HEK293 (cell line): ENCODE measurements around the gene AGAP1.

ENCODE experiments used
- CTCF ChIA-PET: fragments of 350-600 bp; formaldehyde crosslinking; extraction: SDS; loops from one replicate; lab custom pipeline; 2021; ENCODE audit warnings: antibody characterized with exemption; lab: Yijun Ruan, JAX
- POLR2A ChIA-PET: fragments of 300-600 bp; formaldehyde crosslinking; extraction: SDS; loops from one replicate; lab custom pipeline; 2020; ENCODE audit warnings: antibody characterized with exemption, inconsistent platforms; lab: Yijun Ruan, JAX
- H3K27ac ChIP-seq: fragments of 200-500 bp; sonication (Bioruptor generic); 2 replicates; pipeline ENCODE4 v1.5.1; 2014; ENCODE audit warnings: low read depth, low read length, control low read depth, inconsistent platforms; ENCODE audit errors: extremely low read depth
- H3K36me3 ChIP-seq, 2 experiments: fragments of 200-500 bp in 1 of 2; sonication (Bioruptor generic) in 1 of 2; 1 replicate in 1 of 2; 2 replicates in 1 of 2; pipeline ENCODE4 v1.5.1; 2014 to 2017; ENCODE audit warnings: inconsistent platforms in 2 of 2, low read length in 2 of 2; ENCODE audit not compliant: control insufficient read depth in 2 of 2, insufficient read depth in 1 of 2
- H3K4me1 ChIP-seq: fragments of 200-500 bp; sonication (Bioruptor generic); 2 replicates; pipeline ENCODE4 v1.5.1; 2014; ENCODE audit warnings: mild to moderate bottlenecking, low read length, inconsistent platforms; ENCODE audit not compliant: control insufficient read depth, insufficient read depth
- H3K4me3 ChIP-seq: 2 replicates; pipeline ENCODE4 v1.5.1; 2011; ENCODE audit warnings: low read depth, mild to moderate bottlenecking, control low read depth, low read length, moderate library complexity
- H3K9me3 ChIP-seq: fragments of 200-500 bp; sonication (Bioruptor generic); 2 replicates; pipeline ENCODE4 v1.5.1; 2014; ENCODE audit warnings: low read depth, low read length, inconsistent platforms; ENCODE audit not compliant: control insufficient read depth, insufficient read depth
- HOXC10 ChIP-seq: sonication (generic); formaldehyde crosslinking; IDR thresholded peaks from 2 replicates; pipeline ENCODE4 v1.8.1; 2023; ENCODE audit warnings: mild to moderate bottlenecking, missing genetic modification reagents
- KLF16 ChIP-seq: fragments of 450-650 bp; formaldehyde crosslinking; IDR thresholded peaks from 2 replicates; pipeline ENCODE4 v1.5.1; 2017; ENCODE audit warnings: missing biosample characterization, missing genetic modification characterization
- WT1 ChIP-seq: fragments of 450-650 bp; formaldehyde crosslinking; IDR thresholded peaks from 2 replicates; pipeline ENCODE4 v1.5.1; 2016; ENCODE audit warnings: missing biosample characterization, missing genetic modification characterization
- YY1 ChIP-seq: fragments of 450-650 bp; formaldehyde crosslinking; IDR thresholded peaks from 2 replicates; pipeline ENCODE4 v1.5.1; 2018; ENCODE audit warnings: missing biosample characterization, missing genetic modification characterization
- ZBTB44 ChIP-seq: fragments of 450-650 bp; IDR thresholded peaks from 2 replicates; pipeline ENCODE4 v1.5.1; 2018; ENCODE audit warnings: missing biosample characterization, mild to moderate bottlenecking, missing genetic modification characterization
- ZFHX2 ChIP-seq: fragments of 450-650 bp; formaldehyde crosslinking; conservative IDR thresholded peaks from 2 replicates; pipeline ENCODE4 v1.5.1; 2016; ENCODE audit warnings: missing biosample characterization, missing genetic modification characterization
- ZFP3 ChIP-seq: fragments of 450-650 bp; formaldehyde crosslinking; IDR thresholded peaks from 2 replicates; pipeline ENCODE4 v1.5.1; 2016; ENCODE audit warnings: low read depth, missing biosample characterization, missing genetic modification characterization
- ZFP37 ChIP-seq: fragments of 450-650 bp; formaldehyde crosslinking; IDR thresholded peaks from 2 replicates; pipeline ENCODE4 v1.5.1; 2016; ENCODE audit warnings: missing biosample characterization, missing genetic modification characterization
- ZIC2 ChIP-seq: fragments of 450-650 bp; formaldehyde crosslinking; IDR thresholded peaks from 2 replicates; pipeline ENCODE4 v1.5.1; 2016; ENCODE audit warnings: missing biosample characterization, missing genetic modification characterization
- ZNF114 ChIP-seq: fragments of 450-650 bp; formaldehyde crosslinking; IDR thresholded peaks from 2 replicates; pipeline ENCODE4 v1.5.0; 2017; ENCODE audit warnings: missing biosample characterization, missing genetic modification characterization
- ZNF221 ChIP-seq: fragments of 450-650 bp; formaldehyde crosslinking; IDR thresholded peaks from 2 replicates; pipeline ENCODE4 v1.5.1; 2017; ENCODE audit warnings: missing biosample characterization, missing genetic modification characterization, borderline replicate concordance
- ZNF223 ChIP-seq: fragments of 450-650 bp; formaldehyde crosslinking; IDR thresholded peaks from 2 replicates; pipeline ENCODE4 v1.5.1; 2016; ENCODE audit warnings: missing biosample characterization, missing genetic modification characterization
- ZNF324 ChIP-seq: fragments of 450-650 bp; formaldehyde crosslinking; IDR thresholded peaks from 2 replicates; pipeline ENCODE4 v1.5.1; 2016; ENCODE audit warnings: missing biosample characterization, missing genetic modification characterization
- ZNF350 ChIP-seq: fragments of 450-650 bp; formaldehyde crosslinking; IDR thresholded peaks from 2 replicates; pipeline ENCODE4 v1.5.0; 2017; ENCODE audit warnings: missing biosample characterization, mild to moderate bottlenecking, missing genetic modification characterization
- ZNF571 ChIP-seq: fragments of 450-650 bp; formaldehyde crosslinking; IDR thresholded peaks from 2 replicates; pipeline ENCODE4 v1.5.0; 2017; ENCODE audit warnings: missing biosample characterization, missing genetic modification characterization
- ZNF623 ChIP-seq: fragments of 450-650 bp; formaldehyde crosslinking; IDR thresholded peaks from 2 replicates; pipeline ENCODE4 v1.5.1; 2016; ENCODE audit warnings: missing biosample characterization, missing genetic modification characterization
- ZNF776 ChIP-seq: fragments of 450-650 bp; formaldehyde crosslinking; IDR thresholded peaks from 2 replicates; pipeline ENCODE4 v1.5.0; 2017; ENCODE audit warnings: missing biosample characterization, missing genetic modification characterization, borderline replicate concordance
- ZSCAN5A ChIP-seq: fragments of 450-650 bp; formaldehyde crosslinking; IDR thresholded peaks from 2 replicates; pipeline ENCODE4 v1.5.1; 2016; ENCODE audit warnings: missing biosample characterization, missing genetic modification characterization
- TF ChIP-seq, protein P1 (sequence below): fragments of 450-650 bp; formaldehyde crosslinking; IDR thresholded peaks from 2 replicates; pipeline ENCODE4 v1.5.1; 2016; ENCODE audit warnings: missing biosample characterization, missing genetic modification characterization
- TF ChIP-seq, protein P2 (sequence below): fragments of 450-650 bp; formaldehyde crosslinking; IDR thresholded peaks from 2 replicates; pipeline ENCODE4 v1.5.1; 2016; ENCODE audit warnings: missing biosample characterization, missing genetic modification characterization

The AGAP1 gene

DNA sequence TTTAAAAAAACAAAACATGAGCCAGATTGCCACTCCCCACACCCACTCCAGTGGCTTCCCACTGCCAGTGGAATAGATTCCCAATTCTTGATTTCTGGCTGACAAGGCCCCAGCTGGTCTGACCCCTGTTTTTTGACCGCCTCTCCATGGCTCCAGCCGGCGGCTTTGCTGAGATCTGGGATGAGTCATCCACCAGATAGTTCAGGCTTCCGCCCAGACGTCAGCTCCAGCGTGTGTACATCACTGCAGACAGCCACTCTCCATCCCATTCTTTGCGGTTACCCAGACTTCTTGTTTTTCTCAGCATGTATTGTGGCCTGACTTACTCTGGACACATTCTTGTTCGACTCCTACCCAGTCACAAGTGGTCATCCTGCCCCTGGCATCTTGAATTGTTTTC, 446.5 kb downstream of the AGAP1 start (continued):
- TF ChIP-seq, protein P1, sequence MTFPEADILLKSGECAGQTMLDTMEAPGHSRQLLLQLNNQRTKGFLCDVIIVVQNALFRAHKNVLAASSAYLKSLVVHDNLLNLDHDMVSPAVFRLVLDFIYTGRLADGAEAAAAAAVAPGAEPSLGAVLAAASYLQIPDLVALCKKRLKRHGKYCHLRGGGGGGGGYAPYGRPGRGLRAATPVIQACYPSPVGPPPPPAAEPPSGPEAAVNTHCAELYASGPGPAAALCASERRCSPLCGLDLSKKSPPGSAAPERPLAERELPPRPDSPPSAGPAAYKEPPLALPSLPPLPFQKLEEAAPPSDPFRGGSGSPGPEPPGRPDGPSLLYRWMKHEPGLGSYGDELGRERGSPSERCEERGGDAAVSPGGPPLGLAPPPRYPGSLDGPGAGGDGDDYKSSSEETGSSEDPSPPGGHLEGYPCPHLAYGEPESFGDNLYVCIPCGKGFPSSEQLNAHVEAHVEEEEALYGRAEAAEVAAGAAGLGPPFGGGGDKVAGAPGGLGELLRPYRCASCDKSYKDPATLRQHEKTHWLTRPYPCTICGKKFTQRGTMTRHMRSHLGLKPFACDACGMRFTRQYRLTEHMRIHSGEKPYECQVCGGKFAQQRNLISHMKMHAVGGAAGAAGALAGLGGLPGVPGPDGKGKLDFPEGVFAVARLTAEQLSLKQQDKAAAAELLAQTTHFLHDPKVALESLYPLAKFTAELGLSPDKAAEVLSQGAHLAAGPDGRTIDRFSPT (tag by site-specific recombination) = no peak

GRCh38 chr2:235944591-235944990, 450.7 kb downstream of the AGAP1 start:
- no peaks in the 10 kb centered on the region for H3K4me1 ChIP-seq
- no peak overlapping the region for H3K27ac ChIP-seq
- ChIA-PET POLR2A (no interaction called here), CTCF (interaction anchor here (0.7 to 2.1 kb wide), 2 partner anchors 8 to 9 kb away, joined by 3 to 4 read pairs; no protein-coding TSS in a partner anchor)
- H3K4me3 ChIP-seq = no peak overlapping the region
- TF ChIP-seq ZNF324 = no peak
- TF ChIP-seq ZNF114 (tag by site-specific recombination) = no peak
- no peak for TF ChIP-seq ZIC2 (tag by site-specific recombination)
- TF ChIP-seq WT1 = no peak
- no peak for TF ChIP-seq ZFP3
- no peak for TF ChIP-seq ZNF623 (tag by site-specific recombination)
- TF ChIP-seq YY1 (tag by site-specific recombination) = no peak
- TF ChIP-seq ZSCAN5A (tag by site-specific recombination) = no peak
- no peak for TF ChIP-seq ZNF221 (tag by site-specific recombination)
- TF ChIP-seq ZNF776 (tag by site-specific recombination) = no peak
- no peak for TF ChIP-seq HOXC10 (CRISPR knock-in tag)
- no peak for TF ChIP-seq ZNF350 (tag by site-specific recombination)
- TF ChIP-seq ZNF223 (tag by site-specific recombination) = no peak
- TF ChIP-seq ZFHX2 (tag by site-specific recombination) = no peak
- no peak for TF ChIP-seq KLF16 (tag by site-specific recombination)
- no peak for TF ChIP-seq ZFP37 (tag by site-specific recombination)
- TF ChIP-seq ZNF571 (tag by site-specific recombination) = no peak
- TF ChIP-seq, protein P2, sequence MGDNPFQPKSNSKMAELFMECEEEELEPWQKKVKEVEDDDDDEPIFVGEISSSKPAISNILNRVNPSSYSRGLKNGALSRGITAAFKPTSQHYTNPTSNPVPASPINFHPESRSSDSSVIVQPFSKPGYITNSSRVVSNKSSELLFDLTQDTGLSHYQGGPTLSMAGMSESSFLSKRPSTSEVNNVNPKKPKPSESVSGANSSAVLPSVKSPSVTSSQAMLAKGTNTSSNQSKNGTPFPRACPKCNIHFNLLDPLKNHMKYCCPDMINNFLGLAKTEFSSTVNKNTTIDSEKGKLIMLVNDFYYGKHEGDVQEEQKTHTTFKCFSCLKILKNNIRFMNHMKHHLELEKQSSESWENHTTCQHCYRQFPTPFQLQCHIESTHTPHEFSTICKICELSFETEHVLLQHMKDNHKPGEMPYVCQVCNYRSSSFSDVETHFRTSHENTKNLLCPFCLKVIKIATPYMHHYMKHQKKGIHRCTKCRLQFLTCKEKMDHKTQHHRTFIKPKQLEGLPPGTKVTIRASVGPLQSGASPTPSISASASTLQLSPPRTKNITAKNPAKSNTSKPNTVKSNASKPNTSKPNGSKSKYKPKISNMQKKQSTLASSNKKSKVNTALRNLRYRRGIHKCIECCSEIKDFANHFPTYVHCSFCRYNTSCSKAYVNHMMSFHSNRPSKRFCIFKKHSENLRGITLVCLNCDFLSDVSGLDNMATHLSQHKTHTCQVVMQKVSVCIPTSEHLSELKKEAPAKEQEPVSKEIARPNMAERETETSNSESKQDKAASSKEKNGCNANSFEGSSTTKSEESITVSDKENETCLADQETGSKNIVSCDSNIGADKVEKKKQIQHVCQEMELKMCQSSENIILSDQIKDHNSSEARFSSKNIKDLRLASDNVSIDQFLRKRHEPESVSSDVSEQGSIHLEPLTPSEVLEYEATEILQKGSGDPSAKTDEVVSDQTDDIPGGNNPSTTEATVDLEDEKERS (tag by site-specific recombination) = no peak
- no peak for TF ChIP-seq ZBTB44 (tag by site-specific recombination)
- peaks cover 0 to 6% of the 10 kb centered on the region in 2 experiments; a peak in 1 of 3 replicates for H3K36me3 ChIP-seq
- H3K9me3 ChIP-seq = no peaks in the 10 kb centered on the region
